ENCODE results near the gene CTU2.

CTU2 gene

DNA sequence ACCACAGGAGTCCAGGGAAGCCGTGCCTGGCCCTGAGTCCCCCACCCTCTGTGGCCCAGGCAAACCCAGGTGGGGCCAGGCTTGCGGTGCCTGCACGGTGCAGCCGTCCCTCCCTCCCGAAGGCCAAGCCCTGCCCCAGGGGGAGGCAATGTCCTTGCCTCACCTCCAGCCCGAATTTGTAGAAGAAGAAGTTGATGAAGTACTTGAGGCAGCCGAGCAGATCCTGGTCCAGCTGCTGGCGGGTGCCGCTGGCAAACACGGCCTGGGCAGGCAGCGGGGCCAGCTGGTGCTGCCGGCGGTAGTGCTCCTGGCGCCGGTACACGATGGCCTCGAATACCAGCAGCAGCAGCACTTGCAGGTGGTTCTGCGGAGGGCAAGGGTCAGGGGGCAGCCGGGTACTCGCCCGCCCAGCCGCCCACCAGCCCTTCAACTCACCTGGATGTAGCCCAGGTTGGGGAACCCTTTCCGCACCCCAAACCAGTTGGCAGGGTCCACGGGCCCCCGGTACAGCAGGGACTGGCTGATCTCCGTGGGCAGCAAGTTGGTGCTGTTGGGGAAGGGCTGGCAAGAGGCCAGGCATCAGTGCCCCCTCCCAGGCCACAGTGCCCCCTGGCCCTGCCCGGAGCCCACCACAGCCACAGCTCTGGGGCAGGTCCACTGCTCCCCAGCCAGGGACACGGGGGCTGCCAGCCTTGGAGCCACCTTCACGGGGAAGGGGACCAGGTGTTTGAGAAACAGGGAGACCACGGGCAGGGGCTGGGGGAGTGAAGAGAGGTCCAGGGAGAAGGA is 26.1 kb downstream of the CTU2 start:
- no peak for FAIRE-seq

- no peak for FAIRE-seq
Observed at GRCh38 chr16:88732961-88733294, 26.6 kb downstream of the CTU2 start.

DNA sequence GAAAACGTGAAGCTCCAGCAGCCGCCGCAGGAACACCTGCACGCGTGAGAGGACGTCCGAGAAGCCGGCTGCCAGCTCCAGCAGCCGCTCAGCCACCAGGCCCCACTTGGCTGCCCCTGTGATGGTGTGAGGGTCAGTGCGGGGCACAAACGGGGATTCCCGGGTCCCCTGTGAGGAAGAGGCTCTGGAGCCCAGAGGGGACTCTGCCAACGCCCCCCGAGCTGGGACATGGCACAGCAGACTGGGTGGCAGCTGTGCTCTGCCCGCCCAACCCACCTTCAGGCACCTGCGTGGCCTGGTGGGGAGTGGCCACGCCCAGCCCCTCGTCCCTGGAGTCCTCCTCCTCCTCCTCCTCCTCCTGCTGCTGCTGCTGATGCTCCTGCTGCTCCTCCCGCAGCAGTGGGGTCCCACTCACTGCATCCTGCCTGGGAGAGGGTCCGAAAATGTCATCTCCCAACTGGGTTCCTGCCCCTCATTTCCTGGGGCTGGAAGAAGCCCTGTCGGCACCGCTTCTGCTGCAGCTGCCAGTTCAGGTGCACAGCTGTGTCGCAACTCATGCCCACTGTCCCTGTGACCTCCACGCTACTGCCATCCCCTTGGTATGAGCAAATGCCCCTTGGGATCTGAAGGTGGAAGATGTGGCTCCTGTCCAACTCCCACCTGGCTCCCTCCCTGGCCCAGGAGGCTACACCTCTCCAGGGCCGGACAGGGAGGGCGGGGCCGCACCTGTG is 27.5 kb downstream of the CTU2 start:
- FAIRE-seq: no peak

- FAIRE-seq: no peak
Observed at GRCh38 chr16:88734361-88734728, 28.0 kb downstream of the CTU2 start.

- no peak for FAIRE-seq
Observed at GRCh38 chr16:88735121-88735520, 28.8 kb downstream of the CTU2 start.

DNA sequence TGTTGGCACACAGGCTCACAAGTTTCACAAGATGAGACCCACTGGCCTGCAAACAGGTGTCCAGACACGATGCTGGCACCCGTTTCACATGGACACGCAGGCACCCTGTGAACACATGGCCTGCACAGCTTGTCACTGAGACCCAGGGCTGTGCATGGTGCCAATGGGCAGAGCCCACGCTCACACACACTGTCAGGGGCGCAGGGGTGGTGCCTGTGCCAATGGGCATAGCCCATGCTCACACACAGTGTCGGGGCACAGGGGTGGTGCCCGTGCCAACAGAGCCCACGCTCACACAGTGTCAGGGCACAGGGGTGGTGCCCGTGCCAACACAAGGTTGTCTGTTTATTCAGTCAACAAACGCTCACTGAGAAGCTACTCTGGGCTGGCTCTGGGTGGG is 29.3 kb downstream of the CTU2 start:
- FAIRE-seq: no peak

GRCh38 chr16:88736088-88736487 is 29.8 kb downstream of the CTU2 start:
- no peak for FAIRE-seq

DNA sequence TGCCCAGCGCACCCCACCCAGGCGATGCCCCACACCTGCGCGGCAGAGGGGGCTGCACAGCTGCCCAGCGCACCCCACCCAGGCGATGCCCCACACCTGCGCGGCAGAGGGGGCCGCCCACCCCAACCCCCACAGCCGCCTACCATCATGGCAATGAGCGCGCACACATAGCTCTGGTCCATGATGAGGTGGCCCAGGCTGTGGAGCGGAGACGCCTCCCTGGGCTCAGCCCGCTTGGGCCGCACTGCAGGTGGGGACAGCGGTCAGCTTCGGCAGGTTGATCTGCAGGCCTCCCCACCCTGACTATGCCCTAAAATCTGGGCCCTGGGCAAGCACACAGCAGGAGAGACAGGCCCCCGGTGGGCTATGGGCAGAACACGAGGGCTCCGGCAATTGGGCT is 30.2 kb downstream of the CTU2 start:
- FAIRE-seq: no peak

GRCh38 chr16:88737298-88738150 is 31.2 kb downstream of the CTU2 start:
- FAIRE-seq: no peak

- FAIRE-seq: no peak
Observed at GRCh38 chr16:88738151-88739084, 32.1 kb downstream of the CTU2 start.

- FAIRE-seq: no peak
Observed at GRCh38 chr16:88739139-88739976, 33.1 kb downstream of the CTU2 start.

DNA sequence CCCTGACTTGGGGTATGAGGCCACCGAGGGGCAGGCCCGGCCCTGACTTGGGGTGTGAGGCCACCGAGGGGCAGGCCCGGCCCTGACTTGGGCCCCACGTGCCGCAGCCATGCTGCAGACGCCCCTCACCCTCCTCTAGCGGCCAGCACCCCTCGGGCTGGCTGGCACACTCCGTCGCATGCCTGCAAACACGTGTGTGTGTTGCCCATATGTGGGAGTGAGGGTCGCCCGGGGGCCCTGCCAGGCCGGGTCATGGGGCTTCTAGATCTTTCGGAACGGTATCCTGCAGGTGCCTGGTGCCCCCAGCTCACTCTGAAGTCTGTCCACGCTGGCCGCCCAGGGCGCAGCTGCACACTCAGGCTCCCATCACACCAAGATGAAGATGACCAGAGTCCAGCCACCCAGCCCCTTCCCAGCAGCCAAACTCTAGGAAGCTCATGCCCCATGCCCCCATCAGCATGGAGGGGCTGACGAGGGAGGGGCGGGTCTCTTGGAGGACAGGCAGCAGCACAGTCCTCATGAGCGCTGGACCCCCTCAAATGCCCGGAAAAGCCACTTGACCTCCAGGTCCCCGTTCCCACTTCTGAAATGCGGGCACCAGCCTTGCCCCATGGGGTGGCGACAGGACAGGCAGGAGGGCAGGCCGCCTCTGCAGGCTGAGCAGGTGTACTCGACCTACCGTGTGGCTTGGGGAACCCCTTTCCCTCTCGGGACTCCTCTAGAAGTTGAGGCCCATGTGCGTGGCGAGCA is 33.8 kb downstream of the CTU2 start:
- FAIRE-seq: no peak

DNA sequence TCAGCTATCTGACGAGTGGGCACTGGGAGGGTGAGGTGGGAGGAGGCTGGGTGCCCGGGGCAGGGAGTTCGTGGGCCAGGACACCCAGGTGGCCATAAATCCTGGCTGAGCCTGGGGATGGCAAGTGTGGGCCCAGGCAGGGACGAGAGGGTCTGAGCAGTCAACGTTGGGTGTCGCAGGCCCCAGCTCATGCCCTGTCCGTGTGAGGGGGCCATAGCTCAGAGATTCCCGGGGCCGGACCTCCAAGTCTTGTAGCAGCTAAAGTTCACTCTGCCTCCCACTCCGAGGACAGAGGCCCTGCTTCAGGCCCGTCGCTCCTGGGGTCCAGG is 34.4 kb downstream of the CTU2 start:
- no peak for FAIRE-seq

DNA sequence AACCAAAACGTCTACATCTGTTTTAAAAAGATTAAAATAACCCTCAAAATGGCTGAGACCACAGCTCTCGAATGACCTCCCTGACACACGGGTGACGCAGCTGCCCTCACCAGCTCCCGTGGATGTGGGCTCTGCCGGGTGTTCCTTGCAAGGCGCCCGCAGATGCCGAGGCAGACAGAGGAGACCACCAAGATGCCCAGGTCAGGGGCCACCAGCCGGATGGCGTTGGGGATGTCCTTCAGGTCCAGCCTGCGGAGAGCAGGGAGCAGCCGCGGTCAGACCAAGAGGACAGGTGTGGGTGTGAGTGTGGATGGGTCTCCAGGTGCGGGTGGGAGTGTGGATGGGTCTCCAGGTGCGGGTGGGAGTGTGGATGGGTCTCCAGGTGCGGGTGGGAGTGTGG is 35.1 kb downstream of the CTU2 start:
- FAIRE-seq: no peak

DNA sequence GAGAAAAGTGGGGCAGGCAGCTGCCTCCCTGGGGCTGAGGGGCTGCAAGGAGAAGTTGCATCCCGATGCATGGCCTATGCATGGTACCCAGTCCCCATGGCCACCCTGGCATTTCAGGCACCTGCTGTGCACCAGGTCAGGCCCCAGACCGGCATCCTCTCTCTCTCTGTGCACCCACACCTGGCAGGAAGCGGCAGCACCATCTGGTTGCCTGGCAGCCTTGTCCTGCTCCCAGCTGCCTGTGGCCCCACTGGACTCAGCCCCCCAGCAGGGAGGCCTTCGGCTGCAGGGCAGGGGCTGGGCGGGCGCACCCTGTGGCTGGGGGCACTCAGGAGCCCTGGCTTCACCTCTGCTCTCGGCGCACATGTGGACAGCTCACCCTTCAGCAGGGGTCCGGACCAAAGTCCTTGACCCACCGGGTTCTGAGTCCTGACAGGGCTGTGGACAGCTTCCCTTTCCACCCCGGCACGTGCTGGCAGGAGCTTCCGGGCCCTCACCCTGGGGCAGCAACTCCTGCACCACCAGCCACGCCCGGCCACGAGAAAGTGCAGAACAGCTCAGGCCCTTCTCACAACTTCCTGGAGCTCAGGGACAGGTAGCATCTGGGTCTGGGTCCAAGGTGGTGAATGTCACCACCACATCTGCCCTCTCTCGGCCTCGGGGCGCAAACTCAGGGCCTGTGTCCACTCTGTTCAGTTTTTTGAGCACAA is 36.7 kb downstream of the CTU2 start:
- no peak for FAIRE-seq

GRCh38 chr16:88743693-88744576 is 37.6 kb downstream of the CTU2 start:
- FAIRE-seq: no peak

DNA sequence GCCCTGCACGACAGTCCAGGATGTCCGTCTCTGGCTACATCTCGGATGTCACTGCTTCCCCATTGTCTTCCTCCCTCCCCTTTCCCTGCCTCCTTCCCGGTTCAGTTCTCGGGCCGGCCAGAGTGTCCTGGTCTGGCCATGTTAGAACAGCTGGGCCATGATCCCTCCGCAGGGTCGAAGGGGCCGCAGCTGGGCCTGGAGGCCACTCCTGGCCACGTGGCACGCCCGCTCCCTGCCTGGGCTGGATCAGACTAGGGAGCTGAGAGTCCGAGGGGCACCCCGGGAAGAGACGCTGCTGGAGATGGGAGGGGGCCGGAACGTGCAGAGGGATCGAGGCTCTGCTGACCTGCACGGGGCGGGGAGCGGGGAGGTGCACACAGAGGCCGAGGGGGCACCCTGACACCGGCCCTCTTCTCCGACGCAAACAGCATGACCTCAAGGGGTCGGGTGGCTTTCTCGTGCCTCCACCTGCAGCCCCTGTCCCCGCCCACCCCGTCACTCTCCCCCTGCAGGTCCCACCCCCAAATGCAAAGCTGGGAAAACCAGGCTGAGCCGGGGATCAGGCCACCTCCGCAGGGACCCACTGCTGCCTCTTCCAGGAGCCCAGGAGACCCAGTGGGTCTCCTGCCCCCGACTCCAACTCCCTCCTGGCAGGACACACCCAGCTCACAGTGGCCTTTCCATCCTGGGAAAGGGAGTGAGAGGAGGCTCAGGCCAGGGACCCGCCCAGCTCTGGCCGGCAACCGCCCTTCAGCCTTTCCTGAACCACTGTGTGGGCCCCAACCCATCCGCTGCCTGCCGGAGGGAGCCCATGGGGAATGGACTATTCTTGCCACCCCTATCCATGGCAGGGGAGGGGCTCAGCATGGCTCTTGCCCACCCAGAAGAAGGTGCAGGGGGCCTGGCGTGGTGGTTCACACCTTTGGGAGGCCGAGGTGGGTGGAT is 38.5 kb downstream of the CTU2 start:
- no peak for FAIRE-seq

- FAIRE-seq: no peak
Observed at GRCh38 chr16:88746506-88746905, 40.2 kb downstream of the CTU2 start.
